ENCODE results near the gene TM7SF2.
A peak's percentile ranks its signal among the peaks of the same experiment; 100 is the strongest.

The TM7SF2 gene

DNA sequence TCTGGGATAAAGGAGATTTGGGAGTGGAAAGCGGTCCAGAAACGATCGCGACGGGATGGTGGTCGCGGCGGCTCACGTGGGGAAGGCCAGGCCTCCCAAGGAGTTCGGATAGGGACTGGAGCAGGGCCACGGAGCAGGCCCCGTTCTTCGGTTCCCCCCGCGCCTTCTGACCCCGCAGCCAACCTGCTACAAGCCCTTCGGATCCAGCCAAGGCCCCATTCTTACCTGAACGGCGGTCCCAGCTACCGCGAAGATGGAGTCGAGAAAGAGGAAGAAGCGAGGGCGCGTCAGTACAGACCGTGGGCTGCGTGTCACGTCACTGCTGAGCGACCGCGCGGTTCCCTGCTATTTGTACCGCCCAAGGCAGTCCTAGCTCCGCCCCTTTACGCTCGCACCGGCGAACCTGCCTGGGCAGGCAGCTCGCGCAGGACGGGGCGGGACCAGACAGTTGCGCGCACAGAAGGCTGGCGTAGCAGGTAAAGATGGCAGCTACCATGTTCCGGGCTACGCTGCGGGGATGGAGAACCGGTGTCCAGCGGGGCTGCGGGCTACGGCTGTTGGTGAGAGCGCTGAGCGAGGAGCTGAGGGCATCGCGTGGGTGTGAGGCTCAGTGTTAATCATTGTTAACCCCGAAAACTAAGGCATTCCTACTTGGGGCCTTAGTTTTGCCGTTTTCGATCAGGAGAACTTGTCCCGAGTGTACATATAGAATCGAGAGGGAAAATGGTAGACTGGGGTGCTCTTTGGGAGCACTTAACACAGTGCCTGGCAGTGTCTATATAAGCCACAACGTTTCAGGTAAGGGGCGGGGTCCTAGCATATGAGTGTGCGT is 10.4 kb downstream of the TM7SF2 start, which contains the start of the genes FAU and MRPL49:
Gene FAU (minus strand): TSS at position 270 of the 832 bp plus-strand sequence. CDS start 321 bp downstream, outside the sequence.
Gene MRPL49 (plus strand): TSS at position 457 of the 832 bp plus-strand sequence. CDS start 26 bp downstream, at position 483.
- peak within 1 kb of the TSS; percentile 80 for H2AFZ ChIP-seq (ENCODE audit: low read length)
- H3K4me1 ChIP-seq (ENCODE audit: low read length) = peaks cover 21% of the 10 kb centered on the region
- peaks cover 62% of the 10 kb centered on the region for H3K79me2 ChIP-seq (ENCODE audit: low read length)
- H3F3A ChIP-seq (ENCODE audit: insufficient read depth, low read length) = peaks cover 53% of the 10 kb centered on the region
- H3K9me3 ChIP-seq (replicated peaks; ENCODE audit: insufficient read depth, low read length) = no peaks in the 10 kb centered on the region
- H3K4me2 ChIP-seq (ENCODE audit: low read depth, low read length) = peak within 1 kb of the TSS; percentile 91
- H4K20me1 ChIP-seq (ENCODE audit: insufficient read depth, low read length) = no peaks in the 10 kb centered on the region
- TF ChIP-seq EZH2 (optimal IDR thresholded peaks at IDR 0.05; ENCODE audit: low read depth, low read length) (no peak), EZH2phosphoT487 (IDR thresholded peaks at IDR 0.05; ENCODE audit: low read length) (no peak)
- TF ChIP-seq, protein P1, sequence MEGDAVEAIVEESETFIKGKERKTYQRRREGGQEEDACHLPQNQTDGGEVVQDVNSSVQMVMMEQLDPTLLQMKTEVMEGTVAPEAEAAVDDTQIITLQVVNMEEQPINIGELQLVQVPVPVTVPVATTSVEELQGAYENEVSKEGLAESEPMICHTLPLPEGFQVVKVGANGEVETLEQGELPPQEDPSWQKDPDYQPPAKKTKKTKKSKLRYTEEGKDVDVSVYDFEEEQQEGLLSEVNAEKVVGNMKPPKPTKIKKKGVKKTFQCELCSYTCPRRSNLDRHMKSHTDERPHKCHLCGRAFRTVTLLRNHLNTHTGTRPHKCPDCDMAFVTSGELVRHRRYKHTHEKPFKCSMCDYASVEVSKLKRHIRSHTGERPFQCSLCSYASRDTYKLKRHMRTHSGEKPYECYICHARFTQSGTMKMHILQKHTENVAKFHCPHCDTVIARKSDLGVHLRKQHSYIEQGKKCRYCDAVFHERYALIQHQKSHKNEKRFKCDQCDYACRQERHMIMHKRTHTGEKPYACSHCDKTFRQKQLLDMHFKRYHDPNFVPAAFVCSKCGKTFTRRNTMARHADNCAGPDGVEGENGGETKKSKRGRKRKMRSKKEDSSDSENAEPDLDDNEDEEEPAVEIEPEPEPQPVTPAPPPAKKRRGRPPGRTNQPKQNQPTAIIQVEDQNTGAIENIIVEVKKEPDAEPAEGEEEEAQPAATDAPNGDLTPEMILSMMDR (IDR thresholded peaks at IDR 0.05; ENCODE audit: low read length) = no peak
- no peaks in the 10 kb centered on the region for H3K9me2 ChIP-seq (replicated peaks; ENCODE audit: insufficient read depth, low read length)
- peak; percentile 99 for DNase-seq
- peak within 1 kb of the TSS; percentile 100 for H3K4me3 ChIP-seq (ENCODE audit: low read length)
- H3K27ac ChIP-seq (ENCODE audit: low read length) = peak within 1 kb of the TSS; percentile 90
- H3K9ac ChIP-seq (ENCODE audit: low read length) = peak within 1 kb of the TSS; percentile 98
- no peaks in the 10 kb centered on the region for H3K27me3 ChIP-seq (replicated peaks; ENCODE audit: insufficient read depth, low read length)
- H3K36me3 ChIP-seq (replicated peaks; ENCODE audit: insufficient read depth, low read length) = peaks cover 11% of the 10 kb centered on the region

GRCh38 chr11:65124480-65125196 is 13.0 kb downstream of the TM7SF2 start:
- no peak overlapping the region for H3K4me2 ChIP-seq (ENCODE audit: low read depth, low read length)
- peaks cover 79% of the 10 kb centered on the region for H3K79me2 ChIP-seq (ENCODE audit: low read length)
- TF ChIP-seq EZH2 (optimal IDR thresholded peaks at IDR 0.05; ENCODE audit: low read depth, low read length) (no peak), EZH2phosphoT487 (IDR thresholded peaks at IDR 0.05; ENCODE audit: low read length) (no peak)
- TF ChIP-seq, protein P1 (IDR thresholded peaks at IDR 0.05; ENCODE audit: low read length) = no peak
- H3K27me3 ChIP-seq (replicated peaks; ENCODE audit: insufficient read depth, low read length) = no peaks in the 10 kb centered on the region
- peaks cover 56% of the 10 kb centered on the region for H3F3A ChIP-seq (ENCODE audit: insufficient read depth, low read length)
- no peak overlapping the region for H2AFZ ChIP-seq (ENCODE audit: low read length)
- peaks cover 20% of the 10 kb centered on the region for H3K4me1 ChIP-seq (ENCODE audit: low read length)
- H3K27ac ChIP-seq (ENCODE audit: low read length) = no peak overlapping the region
- no peak overlapping the region for H3K9ac ChIP-seq (ENCODE audit: low read length)
- peaks cover 14% of the 10 kb centered on the region for H3K36me3 ChIP-seq (replicated peaks; ENCODE audit: insufficient read depth, low read length)
- DNase-seq = no peak
- no peaks in the 10 kb centered on the region for H3K9me3 ChIP-seq (replicated peaks; ENCODE audit: insufficient read depth, low read length)
- no peaks in the 10 kb centered on the region for H3K9me2 ChIP-seq (replicated peaks; ENCODE audit: insufficient read depth, low read length)
- H4K20me1 ChIP-seq (ENCODE audit: insufficient read depth, low read length) = no peaks in the 10 kb centered on the region
- no peak overlapping the region for H3K4me3 ChIP-seq (ENCODE audit: low read length)

DNA sequence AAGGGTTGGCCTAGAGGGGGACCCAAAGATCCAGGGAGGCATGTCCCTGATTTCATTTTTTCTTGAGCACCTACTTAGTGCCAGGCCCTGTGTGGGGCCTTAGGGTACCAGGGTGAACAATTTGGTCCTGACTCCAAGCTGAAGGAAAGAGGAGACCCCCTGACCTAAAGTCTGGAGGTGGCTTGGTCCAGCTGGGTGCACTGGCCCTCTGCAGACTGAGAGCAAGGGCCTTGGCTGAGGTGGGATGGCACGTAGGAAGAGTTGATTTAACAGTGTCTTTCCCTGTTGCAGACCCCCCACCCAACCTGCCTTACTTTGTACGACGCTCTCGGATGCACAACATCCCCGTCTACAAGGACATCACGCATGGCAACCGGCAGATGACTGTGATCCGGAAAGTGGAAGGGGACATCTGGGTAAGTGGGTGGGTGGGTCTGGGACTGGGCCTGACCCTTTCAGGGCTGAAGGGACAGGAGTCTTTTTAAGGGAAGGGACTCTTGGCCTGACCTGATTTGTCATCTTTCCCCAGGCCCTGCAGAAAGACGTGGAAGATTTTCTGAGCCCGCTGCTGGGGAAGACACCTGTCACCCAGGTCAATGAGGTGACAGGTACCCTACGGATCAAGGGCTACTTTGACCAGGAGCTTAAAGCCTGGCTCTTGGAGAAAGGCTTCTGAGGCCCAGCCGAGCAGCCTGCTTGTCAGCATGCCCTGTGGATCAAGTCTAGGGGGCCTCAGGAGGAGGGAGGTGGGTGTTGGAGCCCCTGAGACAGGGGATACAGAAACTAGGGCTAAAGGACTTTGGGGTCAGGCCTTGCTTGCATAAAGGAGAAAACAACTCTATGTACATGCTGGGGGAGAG is 13.8 kb downstream of the TM7SF2 start:
- TF ChIP-seq EZH2 (optimal IDR thresholded peaks at IDR 0.05; ENCODE audit: low read depth, low read length) = no peak
- TF ChIP-seq, protein P1 (IDR thresholded peaks at IDR 0.05; ENCODE audit: low read length) = no peak
- no peak for TF ChIP-seq EZH2phosphoT487 (IDR thresholded peaks at IDR 0.05; ENCODE audit: low read length)
- no peak for DNase-seq
- Histone ChIP-seq H3K27ac (ENCODE audit: low read length) (no peak overlapping the region), H3K79me2 (ENCODE audit: low read length) (peaks cover 79% of the 10 kb centered on the region), H3K9me3 (replicated peaks; ENCODE audit: insufficient read depth, low read length) (no peaks in the 10 kb centered on the region), H3K9me2 (replicated peaks; ENCODE audit: insufficient read depth, low read length) (no peaks in the 10 kb centered on the region), H3K9ac (ENCODE audit: low read length) (no peak overlapping the region), H3K4me2 (ENCODE audit: low read depth, low read length) (no peak overlapping the region), H3K36me3 (replicated peaks; ENCODE audit: insufficient read depth, low read length) (peaks cover 10% of the 10 kb centered on the region), H3F3A (ENCODE audit: insufficient read depth, low read length) (peaks cover 53% of the 10 kb centered on the region), H3K4me3 (ENCODE audit: low read length) (no peak overlapping the region), H3K27me3 (replicated peaks; ENCODE audit: insufficient read depth, low read length) (no peaks in the 10 kb centered on the region), H2AFZ (ENCODE audit: low read length) (no peak overlapping the region), H4K20me1 (ENCODE audit: insufficient read depth, low read length) (no peaks in the 10 kb centered on the region), H3K4me1 (ENCODE audit: low read length) (peaks cover 12% of the 10 kb centered on the region)

All from MM.1S (cell line).